Cortex of kidney (tissue), 1 donor: ENCODE data around the gene AKAP8L.

Experiments used
- DNase-seq: peaks from one replicate; lab custom pipeline; 2025; lab: John Stamatoyannopoulos, UW

Gene AKAP8L

GRCh38 chr19:15418579-15419412 is at the start of gene AKAP8L:
AKAP8L (minus strand) TSS chr19:15418988; CDS start chr19:15418923, 65 bp downstream.
- peak; percentile 44 for DNase-seq

- DNase-seq = no peak
Observed at GRCh38 chr19:15467734-15468214, 49.0 kb upstream of the AKAP8L start.

DNA sequence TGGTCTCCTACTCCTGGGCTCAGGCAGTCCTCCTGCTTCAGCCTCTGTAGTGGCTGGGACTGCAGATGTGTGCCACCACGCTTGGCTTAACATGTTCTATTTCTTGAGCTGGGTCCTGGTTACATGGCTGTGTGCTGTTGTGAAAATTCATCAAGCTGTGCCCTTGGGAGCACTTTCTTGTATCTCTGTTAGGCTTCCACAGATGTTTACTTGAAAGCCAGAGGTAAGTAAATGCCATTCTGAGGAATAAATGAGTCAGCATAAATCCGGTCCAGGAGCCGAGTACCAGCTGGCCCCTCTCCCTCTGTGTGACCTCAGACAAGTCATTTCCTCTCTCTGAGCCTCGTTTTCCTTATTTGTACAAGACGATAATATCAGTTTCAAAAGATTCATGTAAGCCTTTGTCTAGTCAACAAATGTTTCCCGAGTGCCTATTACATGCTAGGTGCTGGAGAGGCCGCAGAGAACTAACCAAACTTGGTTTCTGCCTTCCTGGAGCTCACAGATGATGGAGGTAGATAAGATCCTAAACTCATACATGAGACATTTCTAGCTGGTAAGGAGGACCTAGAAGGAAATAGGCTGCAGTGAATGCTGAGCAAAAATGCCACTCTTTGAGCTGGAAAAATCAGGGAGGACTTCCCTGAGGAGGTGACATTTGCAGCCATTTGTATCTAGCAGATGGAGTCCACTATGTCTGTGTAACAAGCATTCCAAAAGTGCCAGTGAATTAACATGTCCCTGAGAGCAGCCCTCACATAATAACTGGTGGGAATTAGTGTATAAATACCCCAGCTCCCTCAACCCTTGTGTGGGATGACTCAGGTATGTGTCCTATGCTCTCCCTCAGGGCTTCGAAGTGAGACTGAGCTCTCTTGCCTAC is 48.3 kb upstream of the AKAP8L start:
- no peak for DNase-seq

- no peak for DNase-seq
Observed at GRCh38 chr19:15464394-15465385, 45.9 kb upstream of the AKAP8L start, which contains the start of gene RASAL3. RASAL3 (minus strand) TSS chr19:15464544; CDS start chr19:15464358, 186 bp downstream.

- DNase-seq = no peak
Observed at GRCh38 chr19:15463861-15464371, 45.1 kb upstream of the AKAP8L start.

GRCh38 chr19:15461694-15462093 is 42.9 kb upstream of the AKAP8L start:
- DNase-seq = no peak

DNA sequence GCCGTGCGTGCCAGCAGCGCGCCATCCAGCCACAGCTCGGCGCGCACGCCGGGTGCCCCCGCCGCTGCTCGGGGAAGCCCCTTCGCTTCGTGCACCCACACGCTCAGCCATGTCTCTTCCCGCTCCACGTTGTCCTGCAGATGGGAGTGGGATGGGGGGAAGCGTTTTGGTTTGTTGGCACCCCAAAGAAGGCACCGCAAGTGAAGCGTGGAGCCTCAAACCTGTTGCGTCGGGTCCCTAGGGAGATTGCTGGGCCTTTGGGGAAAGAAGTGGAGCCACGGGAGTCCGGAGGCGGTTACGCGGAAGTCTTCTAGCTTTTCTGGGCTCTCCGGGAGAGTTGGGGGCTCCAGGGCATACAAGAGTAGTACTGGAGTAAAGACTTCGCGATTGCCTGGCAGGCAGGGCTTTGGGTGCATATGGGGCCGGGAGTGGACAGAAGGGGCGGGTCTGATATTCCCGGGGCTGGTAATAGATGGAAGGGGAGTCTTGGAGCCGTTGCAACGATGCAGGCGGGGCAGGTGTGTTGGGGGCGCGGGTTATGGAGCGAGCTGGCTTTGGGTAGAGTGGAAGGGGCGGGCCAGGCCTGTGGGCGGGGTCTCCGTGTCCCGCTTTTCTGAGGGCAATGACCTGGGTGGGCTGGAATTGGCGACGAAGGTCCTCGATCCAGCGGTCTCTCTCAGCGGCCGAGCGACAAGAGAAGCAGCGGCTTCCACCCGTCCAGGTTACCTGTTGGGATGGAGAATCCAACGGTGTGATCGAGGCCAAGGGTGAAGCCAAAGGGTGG is 39.1 kb upstream of the AKAP8L start:
- DNase-seq = no peak

GRCh38 chr19:15456871-15457700 is 38.3 kb upstream of the AKAP8L start:
- no peak for DNase-seq

DNA sequence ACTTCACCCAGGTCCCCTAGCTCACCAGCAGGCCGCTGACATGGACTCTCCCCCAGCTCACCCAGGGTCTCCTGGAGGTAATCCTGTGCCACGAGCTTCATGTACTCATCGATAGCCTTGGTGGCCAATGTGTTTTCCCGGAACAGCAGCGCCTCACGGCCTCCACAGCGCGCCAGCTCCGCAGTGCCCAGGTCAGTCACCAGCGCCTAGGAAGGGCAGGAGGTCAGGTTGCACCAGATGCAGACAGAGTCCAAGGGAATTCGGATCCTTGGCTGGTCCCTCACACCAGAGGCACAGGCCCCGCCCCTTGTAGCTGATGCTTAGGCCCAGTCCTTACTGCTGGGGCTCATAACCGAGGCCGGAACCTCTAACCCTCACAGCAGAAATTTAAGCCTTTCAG is 37.7 kb upstream of the AKAP8L start:
- no peak for DNase-seq

GRCh38 chr19:15455996-15456395 is 37.2 kb upstream of the AKAP8L start:
- DNase-seq = no peak

GRCh38 chr19:15453906-15454860 is 35.4 kb upstream of the AKAP8L start:
- no peak for DNase-seq

GRCh38 chr19:15453091-15453578 is 34.3 kb upstream of the AKAP8L start:
- no peak for DNase-seq

DNA sequence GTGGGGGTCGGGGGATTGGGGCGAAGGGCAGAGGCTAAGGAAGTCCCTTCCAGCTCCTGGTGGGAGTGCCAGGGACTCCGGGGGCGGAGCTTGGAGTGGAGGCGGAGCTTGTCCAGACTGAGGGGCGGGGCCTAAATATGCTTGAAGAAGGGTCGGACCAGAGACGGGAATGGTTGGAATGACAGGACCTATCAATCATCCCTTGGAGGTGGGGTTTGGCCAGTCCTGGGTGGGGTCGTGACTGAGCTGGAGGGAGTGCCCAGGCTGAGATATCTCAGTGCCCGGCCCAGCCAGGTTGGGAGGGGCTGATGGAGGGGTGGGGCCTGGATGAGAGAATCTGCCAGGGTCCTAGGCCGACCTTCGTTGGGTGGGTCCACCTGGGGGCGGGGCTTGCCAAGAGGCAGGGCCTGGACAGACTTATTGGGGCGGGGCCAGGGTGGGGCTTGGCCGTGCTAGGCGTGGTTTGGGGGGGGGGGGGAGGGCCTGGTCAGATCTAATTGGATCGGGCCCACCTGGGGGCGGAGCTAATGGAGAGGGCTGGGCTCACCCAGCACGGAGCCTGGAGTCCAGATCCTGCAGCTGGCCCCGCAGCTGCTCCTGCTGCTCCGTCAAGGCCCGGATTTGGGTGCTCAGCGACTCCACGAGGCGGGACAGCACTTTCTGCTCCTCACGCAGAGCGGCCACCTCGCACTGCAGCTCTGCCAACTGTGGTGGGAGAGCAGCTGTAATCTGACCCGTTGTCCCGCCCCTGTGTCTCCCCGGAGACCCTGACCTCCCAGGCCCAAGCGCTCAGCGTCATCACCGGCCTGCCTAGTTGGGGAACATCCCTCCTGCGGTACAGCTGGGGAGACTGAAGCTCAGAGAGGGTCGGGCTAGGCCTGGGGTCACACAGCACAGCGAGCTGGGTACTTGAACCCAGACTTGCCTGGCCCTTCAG is 33.6 kb upstream of the AKAP8L start:
- no peak for DNase-seq

DNA sequence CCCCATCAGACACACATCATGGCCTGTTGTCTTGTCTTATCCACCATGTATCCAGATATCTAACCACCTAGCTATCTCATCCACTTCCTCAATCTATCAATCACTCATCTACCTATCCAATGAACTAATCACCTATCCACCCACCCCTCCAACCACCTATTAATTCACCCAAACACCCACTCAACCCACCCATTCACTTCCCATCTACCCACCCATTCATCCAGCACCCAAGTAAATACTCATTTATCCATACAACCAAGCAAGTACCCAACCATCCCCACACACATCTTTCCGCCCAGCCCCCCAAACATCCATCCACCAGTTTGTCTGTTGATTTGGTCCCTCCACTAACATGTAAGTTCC is 31.7 kb upstream of the AKAP8L start:
- DNase-seq = no peak

GRCh38 chr19:15449620-15450527 is 31.1 kb upstream of the AKAP8L start, which contains the start of gene WIZ:
WIZ (minus strand) TSS chr19:15449956; CDS start chr19:15448307, 1,649 bp downstream.
- DNase-seq = no peak
